ENCODE results near the gene ATG5.

DNA sequence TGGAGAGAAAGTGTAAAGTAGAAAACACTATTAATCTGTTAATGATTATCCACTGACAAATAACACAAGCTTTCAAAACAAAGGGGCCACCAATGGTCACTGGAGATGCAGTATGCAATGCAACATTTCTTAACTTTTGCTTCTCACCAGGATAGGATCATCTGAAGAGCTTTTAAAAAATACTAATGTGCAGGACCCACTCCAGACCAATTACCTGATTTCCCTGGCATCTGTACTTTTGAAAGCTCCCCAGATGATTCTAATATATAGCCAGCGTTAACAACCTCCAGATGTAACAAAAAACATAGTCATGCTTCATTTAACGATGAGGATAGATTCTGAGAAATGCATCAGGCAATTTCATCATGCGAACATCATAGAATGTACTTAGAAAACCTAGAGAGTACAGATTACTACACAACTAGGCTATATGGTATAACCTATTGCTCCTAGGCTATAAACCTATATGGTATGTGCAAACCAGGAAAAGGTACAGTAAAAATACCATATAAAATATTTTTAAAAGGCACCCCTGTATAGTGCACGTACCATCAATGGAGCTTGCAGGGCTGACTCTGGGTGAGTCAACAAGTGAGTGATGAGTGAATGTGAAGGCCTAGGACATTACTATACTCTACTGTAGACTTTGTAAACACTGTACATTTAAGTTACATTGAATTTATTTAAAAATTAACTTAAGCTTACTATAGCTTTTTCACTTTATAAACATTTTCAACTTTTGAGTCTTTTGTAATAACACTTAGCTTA lies 69.2 kb downstream of the ATG5 start:
- no peak for TF ChIP-seq POLR2A (IDR thresholded peaks at IDR 0.05)
- TF ChIP-seq, protein P1, sequence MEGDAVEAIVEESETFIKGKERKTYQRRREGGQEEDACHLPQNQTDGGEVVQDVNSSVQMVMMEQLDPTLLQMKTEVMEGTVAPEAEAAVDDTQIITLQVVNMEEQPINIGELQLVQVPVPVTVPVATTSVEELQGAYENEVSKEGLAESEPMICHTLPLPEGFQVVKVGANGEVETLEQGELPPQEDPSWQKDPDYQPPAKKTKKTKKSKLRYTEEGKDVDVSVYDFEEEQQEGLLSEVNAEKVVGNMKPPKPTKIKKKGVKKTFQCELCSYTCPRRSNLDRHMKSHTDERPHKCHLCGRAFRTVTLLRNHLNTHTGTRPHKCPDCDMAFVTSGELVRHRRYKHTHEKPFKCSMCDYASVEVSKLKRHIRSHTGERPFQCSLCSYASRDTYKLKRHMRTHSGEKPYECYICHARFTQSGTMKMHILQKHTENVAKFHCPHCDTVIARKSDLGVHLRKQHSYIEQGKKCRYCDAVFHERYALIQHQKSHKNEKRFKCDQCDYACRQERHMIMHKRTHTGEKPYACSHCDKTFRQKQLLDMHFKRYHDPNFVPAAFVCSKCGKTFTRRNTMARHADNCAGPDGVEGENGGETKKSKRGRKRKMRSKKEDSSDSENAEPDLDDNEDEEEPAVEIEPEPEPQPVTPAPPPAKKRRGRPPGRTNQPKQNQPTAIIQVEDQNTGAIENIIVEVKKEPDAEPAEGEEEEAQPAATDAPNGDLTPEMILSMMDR (IDR thresholded peaks at IDR 0.05): no peak
